Measurements from ENCODE around the gene SNURF.
"Not testable (repeated sequence)": the region's sequence is repeated elsewhere in the genome, so short reads cannot be mapped to it uniquely, and the experiment has no call there.

Gene SNURF

GRCh38 chr15:24971052-24971451, 16.3 kb downstream of the SNURF start:
- DNase-seq (ENCODE audit: low spot score) = no peak

DNA sequence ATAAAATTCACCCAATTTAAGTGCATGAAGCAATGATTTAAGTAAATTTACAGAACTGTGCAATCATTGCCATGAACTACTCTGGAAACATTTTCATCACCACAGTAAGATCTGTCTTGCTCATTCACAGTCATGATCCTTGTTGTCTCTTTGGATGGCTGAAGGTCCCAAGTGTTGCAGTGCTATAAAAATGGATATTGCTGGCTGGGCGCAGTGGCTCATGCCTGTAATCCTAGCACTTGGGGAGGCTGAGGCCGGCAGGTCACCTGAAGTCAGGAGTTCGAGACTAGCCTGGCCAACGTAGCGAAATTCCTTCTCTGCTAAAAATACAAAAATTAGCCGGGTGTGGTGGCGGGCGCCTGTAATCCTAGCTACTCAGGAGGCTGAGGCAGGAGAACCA, 17.0 kb downstream of the SNURF start:
- DNase-seq (ENCODE audit: low spot score) = no peak

GRCh38 chr15:24972707-24973106, 17.9 kb downstream of the SNURF start:
- DNase-seq (ENCODE audit: low spot score) = not testable (repeated sequence)

DNA sequence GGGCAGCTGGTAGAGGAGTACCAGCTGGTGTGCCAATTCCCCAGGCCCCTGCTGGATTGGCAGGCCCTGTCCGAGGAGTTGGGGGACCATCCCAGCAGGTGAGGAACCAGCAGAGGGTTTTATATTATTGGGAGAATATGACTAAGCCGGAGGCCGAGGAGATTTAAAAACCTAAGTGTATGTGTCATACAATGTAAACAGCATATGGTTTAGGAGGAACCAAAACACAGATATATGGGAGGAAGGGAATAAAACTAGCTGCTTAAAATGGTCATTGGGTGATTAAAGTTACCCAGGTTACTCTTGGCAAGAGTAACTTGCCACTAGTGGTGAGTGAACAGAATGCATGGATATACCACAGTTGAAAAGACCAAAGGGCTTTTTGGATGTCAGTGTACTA, 22.1 kb downstream of the SNURF start:
- DNase-seq (ENCODE audit: low spot score) = no peak

DNA sequence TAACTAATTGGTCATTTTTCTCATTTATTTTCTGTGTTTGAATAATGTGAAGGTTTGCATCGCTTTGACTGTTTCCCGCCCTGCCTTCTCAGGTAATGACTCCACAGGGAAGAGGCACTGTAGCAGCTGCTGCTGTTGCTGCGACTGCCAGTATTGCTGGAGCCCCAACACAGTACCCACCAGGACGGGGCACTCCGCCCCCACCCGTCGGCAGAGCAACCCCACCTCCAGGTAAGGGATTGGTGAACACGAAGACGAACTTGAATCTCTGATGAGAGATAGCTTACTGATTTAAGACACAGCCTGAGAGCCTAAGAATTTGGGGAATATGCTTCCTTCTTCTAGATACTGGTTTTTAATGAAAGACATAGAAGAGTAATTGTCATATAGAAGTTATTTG, 22.9 kb downstream of the SNURF start:
- no peak for DNase-seq (ENCODE audit: low spot score)

DNA sequence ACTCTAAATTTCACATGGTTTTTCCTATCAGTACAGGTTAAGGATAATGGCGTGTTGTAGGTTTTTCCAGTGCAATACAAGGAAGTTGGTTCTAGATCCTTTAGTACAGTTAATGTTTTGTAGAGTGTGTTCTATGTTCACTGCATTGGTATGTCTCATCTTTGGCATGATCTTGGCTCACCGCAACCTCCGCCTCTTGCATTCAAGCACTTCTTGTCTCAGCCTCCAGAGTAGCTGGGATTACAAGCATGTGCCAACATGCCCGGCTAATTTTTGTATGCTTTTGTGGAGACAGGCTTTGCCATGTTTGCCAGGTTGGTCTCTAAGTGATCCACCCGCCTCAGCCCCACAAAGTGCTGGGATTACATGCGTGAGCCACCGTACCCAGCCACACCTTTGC, 30.4 kb downstream of the SNURF start:
- DNase-seq (ENCODE audit: low spot score) = no peak

- no peak for DNase-seq (ENCODE audit: low spot score)
Measured at GRCh38 chr15:24986653-24987052, 31.9 kb downstream of the SNURF start.
